Stimulated activated CD4-positive, alpha-beta T cell treated with anti-CD3 and anti-CD28 coated beads, Interleukin-2, amount 100 ng/mL, for 24 hours (primary cell): Measurements from ENCODE around the gene DGKH.
"Not testable (repeated sequence)": the region's sequence is repeated elsewhere in the genome, so short reads cannot be mapped to it uniquely, and the experiment has no call there.

ENCODE experiments used
- DNase-seq, 2 donors: peaks; one replicate each; pipeline ENCODE4 v3.0.0-alpha.2; 2020

DGKH gene

GRCh38 chr13:42173789-42174343 is 125.4 kb downstream of the DGKH start:
- DNase-seq = no peak

DNA sequence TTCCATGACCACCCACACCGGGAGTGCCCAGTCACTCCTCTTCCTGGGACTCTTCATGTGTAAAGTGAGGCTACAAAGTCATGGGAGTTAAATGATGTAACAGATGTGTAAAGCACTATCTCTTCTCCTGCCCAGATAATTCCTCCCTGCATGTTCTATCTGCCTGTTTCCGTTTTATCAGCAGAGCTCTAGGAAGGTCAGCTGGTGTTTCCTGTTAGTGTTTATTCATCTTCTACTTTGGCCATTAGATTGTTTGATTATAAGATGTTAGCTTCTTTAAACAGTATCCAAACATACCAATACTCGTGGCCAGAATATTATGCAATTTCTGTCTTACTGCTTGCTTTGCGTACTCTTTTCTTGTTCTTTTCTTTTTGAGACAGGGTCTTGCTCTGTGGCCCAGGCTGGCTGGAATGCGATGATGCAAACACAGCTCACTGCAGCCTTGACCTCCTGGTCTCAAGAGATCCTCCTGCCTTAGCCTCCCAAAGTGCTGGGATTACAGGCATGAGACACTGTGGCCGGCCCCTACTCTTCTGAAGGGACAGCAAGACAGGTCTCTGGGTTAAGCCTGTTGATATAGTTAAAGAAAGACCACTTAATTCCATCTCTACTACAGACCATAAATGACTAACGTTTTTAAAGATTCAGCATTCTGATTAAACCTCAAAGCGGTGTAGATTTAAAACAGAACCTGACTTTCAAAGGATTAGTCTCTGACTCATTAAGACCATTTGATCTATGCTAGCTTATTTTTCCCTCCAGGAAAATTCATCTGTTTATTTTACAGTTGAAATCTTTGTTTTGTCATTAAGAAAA is 126.1 kb downstream of the DGKH start:
- no peak for DNase-seq

DNA sequence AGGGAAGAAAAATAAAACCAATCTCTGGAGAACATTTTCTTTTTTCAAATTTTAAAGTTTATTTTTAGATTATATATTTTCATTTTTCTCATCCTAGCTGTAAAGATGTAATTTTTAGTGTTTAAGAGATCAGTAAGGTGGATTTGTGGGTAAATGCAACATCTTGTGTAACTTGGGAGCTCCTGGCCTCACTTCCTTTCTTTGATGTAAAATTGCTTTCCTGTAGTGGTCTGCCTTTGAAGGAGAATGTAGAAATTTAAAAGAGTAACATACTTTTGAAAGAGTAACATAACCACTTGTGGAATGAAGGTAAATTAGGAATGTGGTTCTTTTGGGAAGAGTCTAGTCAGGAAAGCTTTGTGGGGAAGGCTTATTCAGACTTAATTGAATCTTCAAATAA is 127.8 kb downstream of the DGKH start:
- DNase-seq = no peak

DNA sequence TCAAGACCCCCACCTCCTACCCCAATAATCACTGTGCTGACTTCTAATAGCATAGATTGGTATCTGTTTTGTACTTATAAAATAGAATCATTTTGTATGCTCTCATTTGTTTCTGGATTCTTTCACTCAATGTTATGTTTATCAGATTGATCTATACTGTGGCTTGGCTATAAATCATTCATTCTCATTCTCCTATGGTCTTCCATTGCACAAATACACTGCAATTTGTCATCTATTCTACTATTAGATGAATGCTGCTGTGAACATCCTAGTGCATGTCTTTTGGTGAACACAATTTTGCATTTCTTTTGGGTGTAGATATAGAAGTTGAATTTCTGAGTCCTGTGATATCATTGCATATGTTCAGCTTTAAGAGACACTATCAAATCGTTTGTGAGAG is 128.7 kb downstream of the DGKH start:
- DNase-seq = no peak

DNA sequence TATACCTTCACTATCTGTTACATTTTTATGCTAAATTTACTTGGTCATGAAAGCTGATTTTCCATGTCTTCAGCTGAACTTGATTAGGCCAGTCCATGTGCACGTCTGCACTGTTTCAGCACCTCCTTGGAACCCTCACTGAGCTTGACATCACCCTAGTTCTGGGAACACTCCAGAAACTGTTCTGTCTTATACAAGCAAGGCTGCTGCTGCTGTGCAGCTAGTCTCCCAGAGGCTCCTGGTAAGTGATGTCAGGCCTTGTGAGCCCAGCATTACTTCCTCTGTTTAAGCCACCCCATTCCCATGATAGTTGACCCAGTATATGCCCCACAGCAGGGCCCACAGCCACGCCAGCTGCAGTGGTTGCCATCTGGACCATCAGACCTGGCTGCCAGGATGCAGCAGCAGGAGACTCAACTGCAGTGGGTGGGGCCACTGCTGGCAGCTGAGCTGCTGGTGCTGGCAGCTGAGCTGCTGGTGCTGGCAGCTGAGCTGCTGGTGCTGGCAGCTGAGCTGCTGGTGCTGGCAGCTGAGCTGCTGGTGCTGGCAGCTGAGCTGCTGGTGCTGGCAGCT is 133.0 kb downstream of the DGKH start:
- no peak for DNase-seq

- DNase-seq = no peak
These were observed 140.6 kb downstream of the DGKH start for GRCh38 chr13:42189061-42189460.

DNA sequence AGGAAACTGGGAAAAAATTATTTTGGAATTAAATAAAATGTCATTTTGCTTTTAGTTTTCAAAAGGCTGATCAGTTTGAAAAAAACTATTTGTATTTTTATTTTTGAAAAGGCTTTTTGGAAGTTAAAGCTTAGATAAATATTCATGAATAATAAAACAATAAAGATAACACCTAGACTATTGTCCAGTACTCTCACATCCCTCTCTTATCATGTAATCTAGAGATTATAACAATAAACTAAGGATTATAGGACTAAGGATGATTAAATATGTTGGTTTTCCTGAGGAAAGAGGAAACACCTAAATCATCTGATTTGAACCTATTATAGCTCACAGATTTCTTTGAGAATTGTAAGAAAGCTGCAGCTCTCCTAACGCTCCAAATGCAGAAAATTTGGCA is 142.1 kb downstream of the DGKH start:
- DNase-seq = no peak

DNA sequence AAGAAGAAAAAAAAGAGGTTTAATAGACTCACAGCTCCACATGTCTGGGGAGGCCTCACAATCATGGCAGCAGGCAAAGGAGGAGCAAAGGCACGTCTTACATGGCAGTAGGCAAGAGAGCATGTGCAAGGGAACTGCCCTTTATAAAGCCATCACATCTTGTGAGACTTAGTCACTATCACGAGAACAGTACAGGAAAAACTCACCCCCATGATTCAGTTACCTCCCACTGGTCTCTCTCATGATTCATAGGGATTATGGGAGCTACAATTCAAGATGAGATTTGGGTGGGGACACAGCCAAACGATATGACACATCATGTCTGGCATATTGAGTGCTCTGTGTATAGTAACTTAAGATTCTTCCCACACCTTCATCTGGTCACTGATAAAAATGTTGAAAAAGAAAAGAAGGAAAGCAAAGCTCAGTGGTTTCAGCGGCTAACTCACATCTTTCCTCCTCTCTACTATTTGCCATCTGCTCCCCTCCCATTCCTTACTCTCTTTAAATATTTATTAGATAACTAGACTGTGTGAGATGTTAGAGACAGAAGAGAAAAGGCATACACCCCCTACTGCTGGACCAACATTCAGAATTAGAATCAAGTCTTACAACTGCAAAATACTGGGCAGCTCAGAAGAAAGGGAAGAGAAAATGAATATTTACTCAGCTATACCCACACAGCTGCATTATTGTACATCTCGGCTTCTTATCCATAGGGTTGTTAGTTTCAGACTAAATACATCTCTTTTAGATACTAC is 163.4 kb downstream of the DGKH start:
- DNase-seq = no peak

- DNase-seq = no peak
These were observed 166.0 kb downstream of the DGKH start for GRCh38 chr13:42214446-42214845.

GRCh38 chr13:42215578-42216421 is 167.4 kb downstream of the DGKH start:
- DNase-seq = peak in 1 of 2 donors; percentile 23

DNA sequence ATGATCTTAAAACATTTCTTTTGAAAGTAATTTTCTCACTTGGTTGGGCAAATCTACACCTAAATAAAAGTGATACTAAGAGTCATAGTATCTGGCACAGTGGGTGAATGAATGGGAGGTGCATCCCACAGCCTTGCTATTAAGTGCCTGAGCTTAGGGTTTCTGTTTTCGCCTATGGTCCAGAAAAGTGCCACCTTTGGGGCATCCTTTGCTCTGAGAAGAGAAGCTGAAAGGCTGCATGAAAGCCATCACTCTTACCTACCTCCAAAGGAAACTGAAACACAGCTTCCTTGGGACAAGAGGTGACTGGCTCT is 167.9 kb downstream of the DGKH start:
- DNase-seq = no peak

- no peak for DNase-seq
These were observed 170.1 kb downstream of the DGKH start for GRCh38 chr13:42218576-42218975.

DNA sequence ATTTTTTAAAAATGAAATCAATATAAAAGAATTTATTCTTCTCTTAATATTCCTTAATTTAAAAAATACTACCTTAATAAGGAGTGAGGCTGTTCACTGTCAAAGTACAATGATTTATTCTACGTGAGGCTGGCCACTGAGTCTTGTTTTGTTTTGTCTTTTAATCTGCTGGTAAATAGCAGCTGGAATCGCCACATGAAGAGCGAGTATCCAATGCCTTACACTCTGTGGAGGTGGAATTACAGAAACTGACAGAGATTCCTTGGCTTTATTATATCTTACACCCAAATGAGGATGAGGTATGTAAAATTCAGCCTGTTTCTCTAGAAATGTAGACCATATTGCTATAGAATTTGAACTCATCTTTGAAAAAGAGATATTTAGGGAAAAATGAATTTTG is 170.6 kb downstream of the DGKH start:
- no peak for DNase-seq

DNA sequence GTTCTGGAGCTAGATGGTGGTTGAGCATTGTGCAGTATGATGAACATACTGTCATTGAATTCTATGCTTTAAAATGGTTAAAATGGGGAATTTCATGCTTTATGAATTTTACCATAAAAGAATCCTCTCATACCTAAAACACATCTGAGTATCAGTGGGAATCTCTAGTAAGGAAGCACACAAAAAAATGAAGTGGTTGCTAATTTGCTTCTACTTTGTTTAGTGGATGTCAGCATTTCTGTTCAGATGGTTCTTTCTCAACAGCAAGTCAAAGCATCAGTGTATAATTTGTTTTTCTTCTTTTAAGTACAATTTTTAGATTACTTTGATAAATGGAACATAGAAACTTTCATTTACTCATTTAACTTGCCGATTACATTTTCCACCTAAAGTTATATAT is 171.4 kb downstream of the DGKH start:
- no peak for DNase-seq

DNA sequence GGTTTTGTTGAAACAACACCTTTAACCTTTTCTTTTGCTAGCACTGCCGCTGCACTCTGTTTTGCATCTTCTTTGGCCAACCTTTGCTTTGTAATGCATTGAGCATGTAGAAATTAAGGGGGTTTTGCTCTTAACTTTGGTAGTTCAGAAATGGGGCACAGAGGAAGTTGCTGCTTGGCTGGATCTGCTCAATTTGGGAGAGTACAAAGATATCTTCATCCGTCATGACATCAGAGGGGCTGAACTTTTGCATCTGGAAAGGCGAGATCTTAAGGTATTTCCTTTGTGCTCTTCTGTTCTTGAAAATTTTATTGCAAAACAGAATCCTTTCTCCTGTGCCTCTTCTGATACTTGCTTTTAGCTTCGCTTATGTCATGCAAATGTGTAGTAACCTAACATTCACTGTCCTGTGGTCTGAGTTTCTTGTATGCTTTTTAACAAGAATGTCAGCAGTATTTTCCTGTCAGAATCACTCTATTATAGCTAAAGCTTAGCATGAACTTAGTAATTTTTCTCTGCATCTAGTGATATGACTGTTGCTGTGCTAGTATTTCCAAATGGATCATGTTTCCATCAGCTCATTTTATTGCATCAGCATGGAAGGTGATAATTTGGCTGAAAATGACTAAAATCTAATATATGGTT is 172.8 kb downstream of the DGKH start:
- DNase-seq = no peak

GRCh38 chr13:42223681-42224080 is 175.2 kb downstream of the DGKH start:
- DNase-seq = no peak

DNA sequence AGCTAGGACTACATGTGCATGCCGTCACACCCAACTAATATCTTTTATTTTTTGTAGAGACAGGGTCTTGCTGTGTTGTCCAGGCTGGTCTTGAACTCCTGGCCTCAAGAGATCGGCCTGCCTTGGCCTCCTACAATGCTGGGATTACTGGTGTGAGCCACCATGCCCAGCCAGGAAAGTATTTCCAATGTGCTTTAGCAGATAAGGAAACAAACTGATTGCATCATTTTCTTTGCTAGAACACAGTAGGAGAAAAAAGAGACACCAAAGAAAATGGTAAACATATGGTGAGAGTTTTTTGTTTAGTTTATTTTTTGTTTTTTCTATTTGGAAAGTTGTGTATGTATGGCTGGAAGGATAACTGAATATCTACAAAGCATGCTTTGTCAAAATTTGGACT is 176.6 kb downstream of the DGKH start:
- no peak for DNase-seq

DNA sequence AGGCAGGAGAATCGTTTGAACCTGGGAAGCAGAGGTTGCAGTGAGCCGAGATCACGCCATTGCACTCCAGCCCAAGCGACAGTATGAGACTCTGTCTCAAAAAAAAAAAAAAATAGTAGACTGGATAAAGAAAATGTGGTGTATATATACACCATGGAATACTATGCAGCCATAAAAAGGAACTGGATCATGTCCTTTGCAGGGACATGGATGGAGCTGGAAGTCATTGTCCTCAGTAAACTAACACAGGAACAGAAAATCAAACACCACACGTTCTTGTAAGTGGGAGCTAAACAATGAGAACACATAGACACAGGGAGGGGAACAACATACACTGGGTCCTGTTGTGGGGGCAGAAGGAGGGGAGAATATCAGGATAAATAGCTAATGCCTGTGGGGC is 178.3 kb downstream of the DGKH start:
- not testable (repeated sequence) for DNase-seq

- no peak for DNase-seq
These were observed 180.1 kb downstream of the DGKH start for GRCh38 chr13:42228527-42228926.

GRCh38 chr13:42229287-42229686 is 180.8 kb downstream of the DGKH start:
- no peak for DNase-seq

DNA sequence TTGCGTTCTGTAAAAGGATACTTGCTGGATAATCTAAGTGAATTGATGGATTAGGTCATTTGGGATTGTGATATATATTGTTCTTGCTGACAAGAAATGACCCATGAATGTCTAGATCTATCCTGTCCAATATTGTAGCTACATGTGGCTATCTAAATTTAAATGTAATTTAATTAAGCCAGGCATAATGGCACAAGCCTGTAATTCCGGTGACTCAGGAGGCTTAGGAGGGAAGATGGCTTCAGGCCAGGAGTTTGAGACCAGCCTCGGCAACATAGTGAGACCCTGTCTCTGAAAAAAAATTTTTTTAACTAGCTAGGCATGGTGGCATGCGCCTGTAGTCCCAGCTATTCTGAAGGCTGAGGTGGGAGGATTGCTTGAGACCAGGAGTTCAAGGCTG is 184.2 kb downstream of the DGKH start:
- no peak for DNase-seq

DNA sequence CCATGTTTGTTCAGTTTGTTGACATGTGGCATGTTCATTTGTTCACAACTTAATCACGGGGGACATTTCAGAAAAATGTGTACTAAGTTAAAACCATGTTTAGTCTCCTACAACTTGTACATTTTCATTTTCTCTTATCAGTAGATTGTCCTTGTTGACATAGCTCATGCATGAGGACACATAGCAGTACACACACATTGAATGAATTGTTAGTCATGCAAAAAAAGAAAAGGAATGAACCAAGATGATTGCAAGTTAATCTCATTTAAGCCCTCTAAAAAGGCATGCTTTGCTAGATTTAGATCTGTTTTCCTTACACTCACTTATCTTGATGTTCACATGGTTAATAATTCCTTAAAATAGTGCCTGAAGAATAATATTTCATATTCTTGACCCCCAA is 185.3 kb downstream of the DGKH start:
- DNase-seq = no peak
